GM12891 (cell line): ENCODE measurements around the gene TLE2.

Source experiments
- PAX5 ChIP-seq: IDR thresholded peaks from 2 replicates; pipeline ENCODE4 v1.6.1; 2011; ENCODE audit warnings: low read length, moderate library complexity, mild to moderate bottlenecking; ENCODE audit not compliant: insufficient read depth, severe bottlenecking
- POLR2A ChIP-seq: IDR thresholded peaks from 2 replicates; pipeline ENCODE4 v1.6.1; 2011; ENCODE audit warnings: low read depth, low read length, control low read depth
- POLR2AphosphoS5 ChIP-seq: IDR thresholded peaks from 2 replicates; pipeline ENCODE4 v1.6.1; 2011; ENCODE audit warnings: low read depth, low read length, control low read depth
- POU2F2 ChIP-seq: IDR thresholded peaks from 2 replicates; pipeline ENCODE4 v1.6.1; 2011; ENCODE audit warnings: low read depth, mild to moderate bottlenecking, control low read depth, low read length, moderate library complexity
- SPI1 ChIP-seq: IDR thresholded peaks from 2 replicates; pipeline ENCODE4 v1.6.1; 2011; ENCODE audit warnings: low read depth, low read length, control low read depth
- TAF1 ChIP-seq: IDR thresholded peaks from 2 replicates; pipeline ENCODE4 v1.6.1; 2011; ENCODE audit warnings: low read depth, low read length, control low read depth

GRCh38 chr19:3066482-3067049 lies 37.5 kb upstream of the TLE2 start:
- no peak for TF ChIP-seq POLR2A
- no peak for TF ChIP-seq TAF1
- no peak for TF ChIP-seq SPI1
- no peak for TF ChIP-seq POLR2AphosphoS5
- no peak for TF ChIP-seq PAX5
- TF ChIP-seq POU2F2, result no peak
